HEK293T (cell line): ENCODE results near the gene SMARCA1.
"Not testable (repeated sequence)": the region's sequence is repeated elsewhere in the genome, so short reads cannot be mapped to it uniquely, and the experiment has no call there.

ENCODE experiments used
- BHLHE40 ChIP-seq: fragments of 450-650 bp; IDR thresholded peaks from 2 replicates; pipeline ENCODE4 v1.6.1; 2016; ENCODE audit warnings: mild to moderate bottlenecking, moderate library complexity, borderline replicate concordance
- CTBP1 ChIP-seq: fragments of 450-650 bp; IDR thresholded peaks from 2 replicates; pipeline ENCODE4 v1.6.1; 2016; ENCODE audit warnings: borderline replicate concordance
- ELF4 ChIP-seq: fragments of 450-650 bp; IDR thresholded peaks from 2 replicates; pipeline ENCODE4 v1.6.1; 2017; ENCODE audit warnings: antibody characterized with exemption
- FOXA1 ChIP-seq: fragments of 450-650 bp; IDR thresholded peaks from 2 replicates; pipeline ENCODE4 v1.6.1; 2016; ENCODE audit warnings: mild to moderate bottlenecking
- FOXM1 ChIP-seq: fragments of 450-650 bp; IDR thresholded peaks from 2 replicates; pipeline ENCODE4 v1.6.1; 2017; ENCODE audit warnings: mild to moderate bottlenecking, borderline replicate concordance
- HDGF ChIP-seq: fragments of 450-650 bp; IDR thresholded peaks from 2 replicates; pipeline ENCODE4 v1.6.1; 2017; ENCODE audit warnings: antibody characterized with exemption, borderline replicate concordance
- L3MBTL2 ChIP-seq: fragments of 450-650 bp; conservative IDR thresholded peaks from 2 replicates; pipeline ENCODE4 v1.6.1; 2016; ENCODE audit warnings: mild to moderate bottlenecking
- LEF1 ChIP-seq: fragments of 450-650 bp; IDR thresholded peaks from 2 replicates; pipeline ENCODE4 v1.6.1; 2017; ENCODE audit warnings: mild to moderate bottlenecking, borderline replicate concordance
- NFRKB ChIP-seq: fragments of 450-650 bp; IDR thresholded peaks from 2 replicates; pipeline ENCODE4 v1.6.1; 2016; ENCODE audit warnings: mild to moderate bottlenecking, moderate library complexity
- SP1 ChIP-seq: fragments of 450-650 bp; IDR thresholded peaks from 2 replicates; pipeline ENCODE4 v1.6.1; 2017
- SUZ12 ChIP-seq: fragments of 450-650 bp; IDR thresholded peaks from 2 replicates; pipeline ENCODE4 v1.6.1; 2016; ENCODE audit warnings: mild to moderate bottlenecking
- TARDBP ChIP-seq: fragments of 450-650 bp; IDR thresholded peaks from 2 replicates; pipeline ENCODE4 v1.6.1; 2016
- ZNF384 ChIP-seq: fragments of 450-650 bp; IDR thresholded peaks from 2 replicates; pipeline ENCODE4 v1.6.1; 2016
- TF ChIP-seq, protein P1 (sequence below): fragments of 450-650 bp; IDR thresholded peaks from 2 replicates; pipeline ENCODE4 v1.6.1; 2016

DNA sequence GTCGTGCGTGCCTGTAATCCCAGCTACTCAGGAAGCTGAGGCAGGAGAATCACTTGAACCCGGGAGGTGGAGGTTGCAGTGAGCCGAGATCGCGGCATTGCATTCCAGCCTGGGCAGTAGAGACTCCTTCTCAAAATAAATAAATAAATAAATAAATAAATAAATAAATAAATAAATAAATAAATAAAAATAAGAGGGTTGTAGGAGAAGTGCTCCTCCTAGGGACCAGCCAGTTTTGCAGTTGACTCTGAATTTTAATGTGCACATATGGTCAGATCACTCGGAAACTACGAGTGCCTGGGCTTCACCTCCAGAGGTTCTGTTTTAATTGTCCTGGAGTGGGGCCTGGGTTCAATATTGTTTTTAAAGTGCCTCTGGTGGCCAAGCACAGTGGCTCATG lies 31.5 kb upstream of the SMARCA1 start:
- TF ChIP-seq BHLHE40, ZNF384, ELF4, SP1, NFRKB, HDGF, FOXA1, TARDBP, L3MBTL2, SUZ12, FOXM1, CTBP1, LEF1: not testable (repeated sequence)
- TF ChIP-seq, protein P1, sequence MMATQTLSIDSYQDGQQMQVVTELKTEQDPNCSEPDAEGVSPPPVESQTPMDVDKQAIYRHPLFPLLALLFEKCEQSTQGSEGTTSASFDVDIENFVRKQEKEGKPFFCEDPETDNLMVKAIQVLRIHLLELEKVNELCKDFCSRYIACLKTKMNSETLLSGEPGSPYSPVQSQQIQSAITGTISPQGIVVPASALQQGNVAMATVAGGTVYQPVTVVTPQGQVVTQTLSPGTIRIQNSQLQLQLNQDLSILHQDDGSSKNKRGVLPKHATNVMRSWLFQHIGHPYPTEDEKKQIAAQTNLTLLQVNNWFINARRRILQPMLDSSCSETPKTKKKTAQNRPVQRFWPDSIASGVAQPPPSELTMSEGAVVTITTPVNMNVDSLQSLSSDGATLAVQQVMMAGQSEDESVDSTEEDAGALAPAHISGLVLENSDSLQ = not testable (repeated sequence)
